WTC11 (cell line): ENCODE results near the gene RARA. TPM values are rescaled to one million over a fixed set of nuclear protein-coding genes. Genes with fewer than 3 reads are reported as not detected.

Source experiments
- ATAC-seq: fragments of 200-7000 bp; cut with Tn5 transposase; 2 replicates; pipeline ENCODE4 v1.10.0; 2021; ENCODE audit warnings: mild to moderate bottlenecking, moderate library complexity
- CTCF ChIA-PET: fragments of 300-600 bp; sonication (Branson Sonifier 250); formaldehyde crosslinking; loops from one replicate; lab custom pipeline; 2021; ENCODE audit warnings: antibody characterized with exemption; lab: Charles Lee
- POLR2A ChIA-PET: fragments of 350-600 bp; sonication (Branson Sonifier 250); formaldehyde crosslinking; loops from one replicate; lab custom pipeline; 2021; ENCODE audit warnings: antibody characterized with exemption; lab: Charles Lee
- DNase-seq: peaks from one replicate; pipeline ENCODE4 v3.0.0; 2021; ENCODE audit warnings: low spot score
- H3K27ac Mint-ChIP-seq: 2 replicates; pipeline ENCODE4 v1.8.0; 2021; ENCODE audit warnings: mixed read lengths
- H3K27me3 Mint-ChIP-seq: 2 replicates; pipeline ENCODE4 v1.8.0; 2021; ENCODE audit warnings: low read depth, mild to moderate bottlenecking, moderate library complexity, mixed read lengths
- H3K36me3 Mint-ChIP-seq: 2 replicates; pipeline ENCODE4 v1.8.0; 2021; ENCODE audit warnings: mixed read lengths
- H3K4me1 Mint-ChIP-seq: 2 replicates; pipeline ENCODE4 v1.8.0; 2022; ENCODE audit warnings: mixed read lengths
- H3K4me3 Mint-ChIP-seq: 2 replicates; pipeline ENCODE4 v1.8.0; 2021; ENCODE audit warnings: mild to moderate bottlenecking, moderate library complexity, mixed read lengths
- H3K9me3 Mint-ChIP-seq: 2 replicates; pipeline ENCODE4 v1.8.0; 2021; ENCODE audit warnings: mixed read lengths
- ARID4B ChIP-seq: sonication (generic); formaldehyde crosslinking; IDR thresholded peaks from 2 replicates; pipeline ENCODE4 v1.8.0; 2023; ENCODE audit warnings: missing genetic modification reagents, mild to moderate bottlenecking, borderline replicate concordance
- CBFB ChIP-seq: sonication (generic); formaldehyde crosslinking; IDR thresholded peaks from 2 replicates; pipeline ENCODE4 v1.8.1; 2022; ENCODE audit warnings: mild to moderate bottlenecking, low read depth, missing genetic modification reagents
- CDX4 ChIP-seq: fragments of 250-450 bp; sonication (Bioruptor Pico); IDR thresholded peaks from 2 replicates; pipeline ENCODE4 v1.9.0; 2021; ENCODE audit warnings: moderate library complexity, mild to moderate bottlenecking, inconsistent platforms, borderline replicate concordance
- ELF4 ChIP-seq: sonication (generic); formaldehyde crosslinking; IDR thresholded peaks from 2 replicates; pipeline ENCODE4 v1.8.1; 2022; ENCODE audit warnings: low read depth, mild to moderate bottlenecking, moderate library complexity, missing genetic modification reagents
- ESRRA ChIP-seq: sonication (generic); formaldehyde crosslinking; IDR thresholded peaks from 2 replicates; pipeline ENCODE4 v1.8.1; 2022; ENCODE audit warnings: mild to moderate bottlenecking, missing genetic modification reagents, borderline replicate concordance
- FOXK1 ChIP-seq: sonication (generic); formaldehyde crosslinking; IDR thresholded peaks from 2 replicates; pipeline ENCODE4 v1.8.0; 2022; ENCODE audit warnings: mild to moderate bottlenecking, moderate library complexity, missing genetic modification reagents
- FOXP1 ChIP-seq: sonication (generic); formaldehyde crosslinking; IDR thresholded peaks from 2 replicates; pipeline ENCODE4 v1.8.0; 2022; ENCODE audit warnings: missing genetic modification reagents, mild to moderate bottlenecking, moderate library complexity, borderline replicate concordance
- GTF2I ChIP-seq: fragments of 250-450 bp; sonication (Bioruptor Pico); conservative IDR thresholded peaks from 2 replicates; pipeline ENCODE4 v1.4.0; 2021; ENCODE audit warnings: mild to moderate bottlenecking
- MXD4 ChIP-seq: fragments of 250-450 bp; sonication (Bioruptor Pico); IDR thresholded peaks from 2 replicates; pipeline ENCODE4 v1.8.0; 2021; ENCODE audit warnings: mild to moderate bottlenecking, moderate library complexity, borderline replicate concordance
- PRRX2 ChIP-seq: fragments of 250-450 bp; sonication (Bioruptor Pico); IDR thresholded peaks from 2 replicates; pipeline ENCODE4 v1.8.0; 2021; ENCODE audit warnings: mild to moderate bottlenecking
- TP53 ChIP-seq: sonication (generic); formaldehyde crosslinking; IDR thresholded peaks from 2 replicates; pipeline ENCODE4 v1.8.1; 2023; ENCODE audit warnings: mild to moderate bottlenecking, missing genetic modification reagents
- USF1 ChIP-seq: sonication (generic); formaldehyde crosslinking; IDR thresholded peaks from 2 replicates; pipeline ENCODE4 v1.8.0; 2022; ENCODE audit warnings: mild to moderate bottlenecking, missing genetic modification reagents
- ZNF121 ChIP-seq: sonication (generic); formaldehyde crosslinking; IDR thresholded peaks from 2 replicates; pipeline ENCODE4 v1.8.0; 2023; ENCODE audit warnings: missing genetic modification reagents
- total RNA-seq: library from RNA; stranded (reverse); gene quantifications from 3 replicates; pipeline ENCODE4 v1.2.3, GENCODE V29; 2021
- TF ChIP-seq, protein P1 (sequence below): sonication (generic); formaldehyde crosslinking; IDR thresholded peaks from 2 replicates; pipeline ENCODE4 v1.8.0; 2022; ENCODE audit warnings: mild to moderate bottlenecking, missing genetic modification reagents
- TF ChIP-seq, protein P2 (sequence below): sonication (generic); formaldehyde crosslinking; IDR thresholded peaks from 2 replicates; pipeline ENCODE4 v1.8.0; 2023; ENCODE audit warnings: missing genetic modification reagents
- TF ChIP-seq, protein P3 (sequence below): sonication (generic); formaldehyde crosslinking; conservative IDR thresholded peaks from 2 replicates; pipeline ENCODE4 v1.8.1; 2023; ENCODE audit warnings: mild to moderate bottlenecking, low read depth, missing genetic modification reagents, moderate library complexity
- TF ChIP-seq, protein P4 (sequence below): sonication (generic); formaldehyde crosslinking; IDR thresholded peaks from 2 replicates; pipeline ENCODE4 v1.8.1; 2023; ENCODE audit warnings: mild to moderate bottlenecking, missing genetic modification reagents, moderate library complexity

RARA gene
- total RNA-seq, 1 experiment from 2014 or later, result 20.7 TPM

DNA sequence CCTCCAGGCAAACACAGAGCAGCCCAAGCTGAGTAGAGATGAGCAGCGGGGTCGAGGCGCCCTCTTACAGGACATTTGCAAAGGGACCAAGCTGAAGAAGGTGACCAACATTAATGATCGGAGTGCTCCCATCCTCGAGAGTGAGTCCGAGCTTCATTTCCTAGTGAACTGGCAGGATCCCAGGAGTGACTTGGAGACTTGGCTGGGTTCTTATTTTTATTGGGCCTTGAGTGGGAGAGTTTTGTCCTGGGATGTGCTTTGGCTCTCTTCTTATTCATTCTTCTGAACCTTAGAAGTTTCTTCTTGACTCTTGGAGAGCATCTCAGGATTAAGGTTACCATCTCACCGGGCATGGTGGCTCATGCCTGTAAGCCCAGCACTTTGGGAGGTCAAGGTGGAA lies 48.5 kb upstream of the RARA start:
- ChIA-PET POLR2A (no interaction called here), CTCF (interaction anchor here (1.3 kb wide), 1 partner anchor 42 kb away, joined by 3 read pairs; no protein-coding TSS in a partner anchor)
- Mint-ChIP-seq H3K27ac (no peak overlapping the region), H3K36me3 (peaks cover 57% of the 10 kb centered on the region), H3K9me3 (no peaks in the 10 kb centered on the region), H3K27me3 (no peaks in the 10 kb centered on the region), H3K4me3 (no peak overlapping the region), H3K4me1 (peaks cover 8% of the 10 kb centered on the region)
- DNase-seq, result no peak
- no peak for ATAC-seq
- TF ChIP-seq PRRX2 (CRISPR knock-in tag) (no peak), ARID4B (CRISPR knock-in tag) (no peak), MXD4 (CRISPR knock-in tag) (no peak), ELF4 (CRISPR knock-in tag) (no peak), ESRRA (CRISPR knock-in tag) (no peak), USF1 (CRISPR knock-in tag) (no peak), CBFB (CRISPR knock-in tag) (no peak), FOXP1 (CRISPR knock-in tag) (no peak)
- TF ChIP-seq, protein P1, sequence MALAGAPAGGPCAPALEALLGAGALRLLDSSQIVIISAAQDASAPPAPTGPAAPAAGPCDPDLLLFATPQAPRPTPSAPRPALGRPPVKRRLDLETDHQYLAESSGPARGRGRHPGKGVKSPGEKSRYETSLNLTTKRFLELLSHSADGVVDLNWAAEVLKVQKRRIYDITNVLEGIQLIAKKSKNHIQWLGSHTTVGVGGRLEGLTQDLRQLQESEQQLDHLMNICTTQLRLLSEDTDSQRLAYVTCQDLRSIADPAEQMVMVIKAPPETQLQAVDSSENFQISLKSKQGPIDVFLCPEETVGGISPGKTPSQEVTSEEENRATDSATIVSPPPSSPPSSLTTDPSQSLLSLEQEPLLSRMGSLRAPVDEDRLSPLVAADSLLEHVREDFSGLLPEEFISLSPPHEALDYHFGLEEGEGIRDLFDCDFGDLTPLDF (CRISPR knock-in tag), result no peak

DNA sequence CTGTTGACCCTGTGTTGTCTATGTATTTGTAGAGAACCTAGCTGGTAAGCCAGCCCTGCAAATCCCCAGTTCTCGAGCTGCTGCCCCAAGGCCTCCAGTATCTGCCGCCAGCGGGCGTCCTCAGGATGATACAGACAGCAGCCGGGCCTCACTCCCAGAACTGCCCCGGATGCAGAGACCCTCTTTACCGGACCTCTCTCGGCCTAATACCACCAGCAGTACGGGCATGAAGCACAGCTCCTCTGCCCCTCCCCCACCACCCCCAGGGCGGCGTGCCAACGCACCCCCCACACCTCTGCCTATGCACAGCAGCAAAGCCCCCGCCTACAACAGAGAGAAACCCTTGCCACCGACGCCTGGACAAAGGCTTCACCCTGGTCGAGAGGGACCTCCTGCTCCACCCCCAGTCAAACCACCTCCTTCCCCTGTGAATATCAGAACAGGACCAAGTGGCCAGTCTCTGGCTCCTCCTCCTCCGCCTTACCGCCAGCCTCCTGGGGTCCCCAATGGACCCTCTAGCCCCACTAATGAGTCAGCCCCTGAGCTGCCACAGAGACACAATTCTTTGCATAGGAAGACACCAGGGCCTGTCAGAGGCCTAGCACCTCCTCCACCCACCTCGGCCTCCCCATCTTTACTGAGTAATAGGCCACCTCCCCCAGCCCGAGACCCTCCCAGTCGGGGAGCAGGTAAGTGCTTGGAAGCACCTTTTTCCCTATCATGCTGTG lies 44.4 kb upstream of the RARA start:
- Mint-ChIP-seq H3K4me1 (peaks cover 8% of the 10 kb centered on the region), H3K4me3 (no peak overlapping the region), H3K9me3 (no peaks in the 10 kb centered on the region), H3K36me3 (peaks cover 29% of the 10 kb centered on the region), H3K27ac (peak overlapping the region; percentile 48; the same call in 1 of the 2 replicates), H3K27me3 (no peaks in the 10 kb centered on the region)
- TF ChIP-seq, protein P2, sequence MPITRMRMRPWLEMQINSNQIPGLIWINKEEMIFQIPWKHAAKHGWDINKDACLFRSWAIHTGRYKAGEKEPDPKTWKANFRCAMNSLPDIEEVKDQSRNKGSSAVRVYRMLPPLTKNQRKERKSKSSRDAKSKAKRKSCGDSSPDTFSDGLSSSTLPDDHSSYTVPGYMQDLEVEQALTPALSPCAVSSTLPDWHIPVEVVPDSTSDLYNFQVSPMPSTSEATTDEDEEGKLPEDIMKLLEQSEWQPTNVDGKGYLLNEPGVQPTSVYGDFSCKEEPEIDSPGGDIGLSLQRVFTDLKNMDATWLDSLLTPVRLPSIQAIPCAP (CRISPR knock-in tag), result no peak
- peak; percentile 27; the same call in 1 of the 2 replicates for TF ChIP-seq ZNF121 (CRISPR knock-in tag)
- CTCF ChIA-PET, result interaction anchor here (0.5 to 0.7 kb wide), 2 partner anchors 40 to 153 kb away, joined by 3 read pairs; no protein-coding TSS in a partner anchor
- ATAC-seq (peak; percentile 71), DNase-seq (no peak)
- POLR2A ChIA-PET, result interaction anchor here (0.6 kb wide), 1 partner anchor 42 kb away, joined by 3 read pairs; no protein-coding TSS in a partner anchor

GRCh38 chr17:40265337-40265736 lies 43.6 kb upstream of the RARA start:
- TF ChIP-seq FOXK1 (CRISPR knock-in tag), result no peak
- TF ChIP-seq TP53 (CRISPR knock-in tag), result no peak
- TF ChIP-seq CDX4 (CRISPR knock-in tag), result no peak
- TF ChIP-seq, protein P3, sequence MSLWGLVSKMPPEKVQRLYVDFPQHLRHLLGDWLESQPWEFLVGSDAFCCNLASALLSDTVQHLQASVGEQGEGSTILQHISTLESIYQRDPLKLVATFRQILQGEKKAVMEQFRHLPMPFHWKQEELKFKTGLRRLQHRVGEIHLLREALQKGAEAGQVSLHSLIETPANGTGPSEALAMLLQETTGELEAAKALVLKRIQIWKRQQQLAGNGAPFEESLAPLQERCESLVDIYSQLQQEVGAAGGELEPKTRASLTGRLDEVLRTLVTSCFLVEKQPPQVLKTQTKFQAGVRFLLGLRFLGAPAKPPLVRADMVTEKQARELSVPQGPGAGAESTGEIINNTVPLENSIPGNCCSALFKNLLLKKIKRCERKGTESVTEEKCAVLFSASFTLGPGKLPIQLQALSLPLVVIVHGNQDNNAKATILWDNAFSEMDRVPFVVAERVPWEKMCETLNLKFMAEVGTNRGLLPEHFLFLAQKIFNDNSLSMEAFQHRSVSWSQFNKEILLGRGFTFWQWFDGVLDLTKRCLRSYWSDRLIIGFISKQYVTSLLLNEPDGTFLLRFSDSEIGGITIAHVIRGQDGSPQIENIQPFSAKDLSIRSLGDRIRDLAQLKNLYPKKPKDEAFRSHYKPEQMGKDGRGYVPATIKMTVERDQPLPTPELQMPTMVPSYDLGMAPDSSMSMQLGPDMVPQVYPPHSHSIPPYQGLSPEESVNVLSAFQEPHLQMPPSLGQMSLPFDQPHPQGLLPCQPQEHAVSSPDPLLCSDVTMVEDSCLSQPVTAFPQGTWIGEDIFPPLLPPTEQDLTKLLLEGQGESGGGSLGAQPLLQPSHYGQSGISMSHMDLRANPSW (CRISPR knock-in tag), result no peak
- TF ChIP-seq, protein P4, sequence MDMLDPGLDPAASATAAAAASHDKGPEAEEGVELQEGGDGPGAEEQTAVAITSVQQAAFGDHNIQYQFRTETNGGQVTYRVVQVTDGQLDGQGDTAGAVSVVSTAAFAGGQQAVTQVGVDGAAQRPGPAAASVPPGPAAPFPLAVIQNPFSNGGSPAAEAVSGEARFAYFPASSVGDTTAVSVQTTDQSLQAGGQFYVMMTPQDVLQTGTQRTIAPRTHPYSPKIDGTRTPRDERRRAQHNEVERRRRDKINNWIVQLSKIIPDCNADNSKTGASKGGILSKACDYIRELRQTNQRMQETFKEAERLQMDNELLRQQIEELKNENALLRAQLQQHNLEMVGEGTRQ (CRISPR knock-in tag), result no peak
- no peak for TF ChIP-seq GTF2I (CRISPR knock-in tag)
- Mint-ChIP-seq H3K9me3 (no peaks in the 10 kb centered on the region), H3K4me1 (peaks cover 8% of the 10 kb centered on the region), H3K27me3 (no peaks in the 10 kb centered on the region), H3K36me3 (peaks cover 25% of the 10 kb centered on the region), H3K27ac (no peak overlapping the region), H3K4me3 (no peak overlapping the region)
- CTCF ChIA-PET, result interaction anchor here (1.4 kb wide), 1 partner anchor 16 kb away, joined by 4 read pairs; no protein-coding TSS in a partner anchor
- ATAC-seq, result no peak
- no peak for DNase-seq
- POLR2A ChIA-PET, result no interaction called here
